MCF 10A (cell line): ENCODE measurements around the gene ANK2. TPM values are rescaled to one million over a fixed set of nuclear protein-coding genes. Genes with fewer than 3 reads are reported as not detected.

ENCODE experiments used
- BruUV-seq: library from RNA; stranded (reverse); fragments of 400-500 nt; replicated peaks from 2 replicates; lab custom pipeline; 2021; lab: Mats Ljungman, UMichigan
- CTCF ChIA-PET: fragments of 300-600 bp; sonication (Branson Sonifier 250); formaldehyde crosslinking; extraction: SDS; loops from one replicate; lab custom pipeline; 2021; ENCODE audit warnings: antibody characterized with exemption, inconsistent platforms; lab: Yijun Ruan, JAX
- POLR2A ChIA-PET: fragments of 300-600, 350-650 bp; sonication (Branson Sonifier 250); formaldehyde crosslinking; extraction: SDS; loops from one replicate; lab custom pipeline; 2020; ENCODE audit warnings: antibody characterized with exemption, inconsistent platforms; lab: Yijun Ruan, JAX
- DNase-seq: peaks from one replicate; pipeline ENCODE4 v3.0.0-alpha.2; 2018; ENCODE audit not compliant: unreplicated experiment
- H3K27ac Mint-ChIP-seq: one replicate; pipeline ENCODE4 v1.8.0; 2022; ENCODE audit warnings: mild to moderate bottlenecking, low read depth, mixed read lengths; ENCODE audit not compliant: unreplicated experiment
- H3K27me3 Mint-ChIP-seq: one replicate; pipeline ENCODE4 v1.8.0; 2022; ENCODE audit warnings: mixed read lengths; ENCODE audit not compliant: insufficient read depth, unreplicated experiment
- H3K36me3 Mint-ChIP-seq: one replicate; pipeline ENCODE4 v1.8.0; 2022; ENCODE audit warnings: mild to moderate bottlenecking, moderate library complexity, mixed read lengths; ENCODE audit not compliant: insufficient read depth, unreplicated experiment
- H3K4me1 Mint-ChIP-seq: one replicate; pipeline ENCODE4 v1.8.0; 2022; ENCODE audit warnings: mixed read lengths; ENCODE audit not compliant: insufficient read depth, unreplicated experiment
- H3K4me3 Mint-ChIP-seq: one replicate; pipeline ENCODE4 v1.8.0; 2022; ENCODE audit warnings: mild to moderate bottlenecking, moderate library complexity, mixed read lengths; ENCODE audit not compliant: unreplicated experiment
- H3K9me3 Mint-ChIP-seq: one replicate; pipeline ENCODE4 v1.8.0; 2022; ENCODE audit warnings: mixed read lengths; ENCODE audit not compliant: unreplicated experiment
- CTCF ChIP-seq: fragments of 200-600 bp; IDR thresholded peaks from one replicate; pipeline ENCODE4 v1.8.0; 2022; ENCODE audit warnings: antibody characterized with exemption, mild to moderate bottlenecking; ENCODE audit not compliant: unreplicated experiment
- intact Hi-C: fragments of 100-400 bp; cut with micrococcal nuclease; formaldehyde crosslinking; loops from 2 replicates; pipeline ENCODE4 v1.14.1; 2022
- total RNA-seq: library from RNA; stranded (reverse); gene quantifications from 2 replicates; pipeline ENCODE4 v1.2.3, GENCODE V29; 2022

Gene ANK2
- total RNA-seq, 1 experiment from 2014 or later: 37.4 TPM

GRCh38 chr4:113288696-113289095 lies 239.2 kb downstream of the ANK2 start:
- H3K4me1 Mint-ChIP-seq: peaks cover 3% of the 10 kb centered on the region
- POLR2A ChIA-PET: interaction anchor here (1.2 kb wide), 1 partner anchor 22 kb away, joined by 3 read pairs; no protein-coding TSS in a partner anchor
- H3K36me3 Mint-ChIP-seq: no peaks in the 10 kb centered on the region
- H3K27me3 Mint-ChIP-seq: no peaks in the 10 kb centered on the region
- no peak overlapping the region for H3K27ac Mint-ChIP-seq
- no TSS peak for BruUV-seq
- no peak for DNase-seq
- intact Hi-C loops: no loop called here
- TF ChIP-seq CTCF: no peak
- CTCF ChIA-PET: interaction anchor here (1.3 kb wide), 1 partner anchor 106 kb away, joined by 3 read pairs; no protein-coding TSS in a partner anchor
- no peak overlapping the region for H3K4me3 Mint-ChIP-seq
- H3K9me3 Mint-ChIP-seq: no peaks in the 10 kb centered on the region

GRCh38 chr4:113289766-113290165 lies 240.3 kb downstream of the ANK2 start:
- CTCF ChIA-PET: no interaction called here
- Mint-ChIP-seq H3K4me3 (no peak overlapping the region), H3K36me3 (no peaks in the 10 kb centered on the region), H3K9me3 (no peaks in the 10 kb centered on the region), H3K4me1 (peaks cover 3% of the 10 kb centered on the region), H3K27ac (no peak overlapping the region), H3K27me3 (no peaks in the 10 kb centered on the region)
- intact Hi-C loops: loop anchor here (10.0 kb wide), 2 partner anchors 65 to 665 kb away; no protein-coding TSS in a partner anchor
- POLR2A ChIA-PET: interaction anchor here (0.6 to 1.2 kb wide), 2 partner anchors 23 to 1367 kb away, joined by 3 read pairs; no protein-coding TSS in a partner anchor
- no peak for TF ChIP-seq CTCF
- DNase-seq: no peak
- no TSS peak for BruUV-seq

GRCh38 chr4:113290666-113291065 lies 241.2 kb downstream of the ANK2 start:
- no TSS peak for BruUV-seq
- H3K27me3 Mint-ChIP-seq: no peaks in the 10 kb centered on the region
- TF ChIP-seq CTCF: no peak
- no peaks in the 10 kb centered on the region for H3K36me3 Mint-ChIP-seq
- ChIA-PET POLR2A (interaction anchor here (0.7 kb wide), 1 partner anchor 715 kb away, joined by 3 read pairs; no protein-coding TSS in a partner anchor), CTCF (no interaction called here)
- no peak overlapping the region for H3K27ac Mint-ChIP-seq
- no peak for DNase-seq
- H3K4me3 Mint-ChIP-seq: no peak overlapping the region
- H3K4me1 Mint-ChIP-seq: peaks cover 3% of the 10 kb centered on the region
- H3K9me3 Mint-ChIP-seq: no peaks in the 10 kb centered on the region
- intact Hi-C loops: loop anchor here (10.0 kb wide), 2 partner anchors 64 to 664 kb away; no protein-coding TSS in a partner anchor

- no peak overlapping the region for H3K4me3 Mint-ChIP-seq
- intact Hi-C loops: loop anchor here (10.0 kb wide), 2 partner anchors 62 to 662 kb away; no protein-coding TSS in a partner anchor
- no peaks in the 10 kb centered on the region for H3K36me3 Mint-ChIP-seq
- BruUV-seq: no TSS peak
- ChIA-PET CTCF (interaction anchor here (0.6 to 2.3 kb wide), 7 partner anchors 10 to 1093 kb away, joined by 3 to 6 read pairs (median 3); no protein-coding TSS in a partner anchor), POLR2A (no interaction called here)
- DNase-seq: no peak
- H3K9me3 Mint-ChIP-seq: no peaks in the 10 kb centered on the region
- H3K4me1 Mint-ChIP-seq: no peaks in the 10 kb centered on the region
- no peak for TF ChIP-seq CTCF
- H3K27ac Mint-ChIP-seq: no peak overlapping the region
- H3K27me3 Mint-ChIP-seq: no peaks in the 10 kb centered on the region
Observed at GRCh38 chr4:113292371-113293042, 243.1 kb downstream of the ANK2 start.
